ENCODE results near the gene DLG5.

- TF ChIP-seq CTCF (IDR thresholded peaks at IDR 0.05; ENCODE audit: borderline replicate concordance, extremely low read depth, low read length, poor library complexity, severe bottlenecking) (no peak), EZH2 (IDR thresholded peaks at IDR 0.05; ENCODE audit: borderline replicate concordance, low read depth, low read length, severe bottlenecking) (no peak)
Observed at GRCh38 chr10:77854115-77854514, 72.4 kb downstream of the DLG5 start.
